Stimulated activated CD8-positive, alpha-beta memory T cell treated with anti-CD3 and anti-CD28 coated beads, Interleukin-4, amount 100 ng/mL, for 4 hours (primary cell): Measurements from ENCODE around the gene CHN2.
"Not testable (repeated sequence)": the region's sequence is repeated elsewhere in the genome, so short reads cannot be mapped to it uniquely, and the experiment has no call there.

Experiments used
- DNase-seq, 2 donors: peaks; one replicate each; pipeline ENCODE4 v3.0.0-alpha.2; 2020; ENCODE audit warnings: low read depth in 2 of 2, low spot score in 1 of 2

Gene CHN2

GRCh38 chr7:29255906-29256692 lies 61.5 kb downstream of the CHN2 start:
- no peak for DNase-seq

- DNase-seq = no peak
Measured at GRCh38 chr7:29256693-29257002, 62.1 kb downstream of the CHN2 start.

GRCh38 chr7:29258951-29259350 lies 64.4 kb downstream of the CHN2 start:
- no peak for DNase-seq

- DNase-seq = no peak
Measured at GRCh38 chr7:29262191-29262917, 67.8 kb downstream of the CHN2 start.

- DNase-seq = not testable (repeated sequence)
Measured at GRCh38 chr7:29263601-29264207, 69.1 kb downstream of the CHN2 start.

GRCh38 chr7:29265208-29265923 lies 70.8 kb downstream of the CHN2 start:
- no peak for DNase-seq

GRCh38 chr7:29269935-29270334 lies 75.4 kb downstream of the CHN2 start:
- no peak for DNase-seq

- DNase-seq = no peak
Measured at GRCh38 chr7:29270594-29271318, 76.2 kb downstream of the CHN2 start.

GRCh38 chr7:29271319-29271658 lies 76.7 kb downstream of the CHN2 start:
- no peak for DNase-seq

- DNase-seq = no peak
Measured at GRCh38 chr7:29272057-29272456, 77.5 kb downstream of the CHN2 start.

GRCh38 chr7:29274146-29275017 lies 79.8 kb downstream of the CHN2 start:
- no peak for DNase-seq

GRCh38 chr7:29275018-29275318 lies 80.4 kb downstream of the CHN2 start:
- DNase-seq = no peak

- DNase-seq = no peak
Measured at GRCh38 chr7:29275493-29275892, 80.9 kb downstream of the CHN2 start.

GRCh38 chr7:29276199-29276598 lies 81.6 kb downstream of the CHN2 start:
- DNase-seq = no peak

- no peak for DNase-seq
Measured at GRCh38 chr7:29276806-29277205, 82.2 kb downstream of the CHN2 start.

GRCh38 chr7:29277436-29278215 lies 83.1 kb downstream of the CHN2 start:
- no peak for DNase-seq

GRCh38 chr7:29278337-29279069 lies 83.9 kb downstream of the CHN2 start:
- DNase-seq = no peak

- DNase-seq = no peak
Measured at GRCh38 chr7:29281782-29282541, 87.4 kb downstream of the CHN2 start.
